ENCODE results near the gene PCBP3.
"Not testable (repeated sequence)": the region's sequence is repeated elsewhere in the genome, so short reads cannot be mapped to it uniquely, and the experiment has no call there.

Gene PCBP3

DNA sequence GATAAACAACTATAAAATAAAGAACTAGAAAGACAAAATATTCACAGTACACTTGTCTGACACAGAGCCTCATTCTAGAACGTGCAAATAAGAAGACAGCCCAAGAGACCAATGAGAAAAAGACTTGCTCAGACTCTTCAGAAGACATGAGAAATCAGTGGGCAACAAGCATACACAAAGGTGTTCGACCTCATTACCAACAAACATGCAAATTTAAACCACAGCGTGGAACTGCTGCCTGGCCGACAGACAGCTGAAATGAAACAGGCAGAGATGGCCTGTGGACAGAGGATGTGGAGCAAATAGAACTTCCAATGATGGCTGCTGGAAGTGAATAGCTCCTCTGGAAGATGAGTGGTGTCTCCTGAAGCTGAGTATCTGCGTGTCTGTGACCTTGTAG lies 315.7 kb downstream of the PCBP3 start:
- TF ChIP-seq, protein P1, sequence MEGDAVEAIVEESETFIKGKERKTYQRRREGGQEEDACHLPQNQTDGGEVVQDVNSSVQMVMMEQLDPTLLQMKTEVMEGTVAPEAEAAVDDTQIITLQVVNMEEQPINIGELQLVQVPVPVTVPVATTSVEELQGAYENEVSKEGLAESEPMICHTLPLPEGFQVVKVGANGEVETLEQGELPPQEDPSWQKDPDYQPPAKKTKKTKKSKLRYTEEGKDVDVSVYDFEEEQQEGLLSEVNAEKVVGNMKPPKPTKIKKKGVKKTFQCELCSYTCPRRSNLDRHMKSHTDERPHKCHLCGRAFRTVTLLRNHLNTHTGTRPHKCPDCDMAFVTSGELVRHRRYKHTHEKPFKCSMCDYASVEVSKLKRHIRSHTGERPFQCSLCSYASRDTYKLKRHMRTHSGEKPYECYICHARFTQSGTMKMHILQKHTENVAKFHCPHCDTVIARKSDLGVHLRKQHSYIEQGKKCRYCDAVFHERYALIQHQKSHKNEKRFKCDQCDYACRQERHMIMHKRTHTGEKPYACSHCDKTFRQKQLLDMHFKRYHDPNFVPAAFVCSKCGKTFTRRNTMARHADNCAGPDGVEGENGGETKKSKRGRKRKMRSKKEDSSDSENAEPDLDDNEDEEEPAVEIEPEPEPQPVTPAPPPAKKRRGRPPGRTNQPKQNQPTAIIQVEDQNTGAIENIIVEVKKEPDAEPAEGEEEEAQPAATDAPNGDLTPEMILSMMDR (IDR thresholded peaks at IDR 0.05; ENCODE audit: low read length, missing control alignments), result no peak
- DNase-seq (ENCODE audit: low read depth), result no peak
- H3K4me3 ChIP-seq (replicated peaks; ENCODE audit: low read depth, low read length), result no peak overlapping the region

GRCh38 chr21:45959779-45960390 lies 316.4 kb downstream of the PCBP3 start:
- no peak overlapping the region for H3K4me3 ChIP-seq (replicated peaks; ENCODE audit: low read depth, low read length)
- DNase-seq (ENCODE audit: low read depth), result no peak
- TF ChIP-seq, protein P1 (IDR thresholded peaks at IDR 0.05; ENCODE audit: low read length, missing control alignments), result no peak

DNA sequence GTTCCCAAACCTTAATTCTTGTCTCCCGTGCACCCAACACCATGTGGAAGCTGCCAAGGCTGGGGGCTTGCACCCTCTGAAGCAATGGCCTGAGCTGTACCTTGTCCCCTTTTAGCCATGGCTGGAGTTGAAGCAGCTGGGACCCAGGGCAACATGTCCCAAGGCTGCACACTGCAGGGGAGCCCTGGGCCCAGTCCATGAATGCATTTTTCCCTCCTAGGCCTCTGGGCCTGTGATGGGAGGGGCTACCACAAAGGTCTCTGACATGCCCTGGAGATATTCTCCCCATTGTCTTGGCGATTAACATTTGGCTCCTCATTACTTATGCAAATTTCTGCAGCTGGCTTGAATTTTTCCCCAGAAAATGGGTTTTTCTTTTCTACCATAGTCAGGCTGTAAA lies 317.9 kb downstream of the PCBP3 start:
- DNase-seq (ENCODE audit: low read depth), result not testable (repeated sequence)

GRCh38 chr21:45962531-45963231 lies 319.2 kb downstream of the PCBP3 start:
- TF ChIP-seq, protein P1 (IDR thresholded peaks at IDR 0.05; ENCODE audit: low read length, missing control alignments), result no peak
- H3K4me3 ChIP-seq (replicated peaks; ENCODE audit: low read depth, low read length), result no peak overlapping the region

More for the DNA sequence above, 317.9 kb downstream of the PCBP3 start:
- not testable (repeated sequence) for H3K4me3 ChIP-seq (replicated peaks; ENCODE audit: low read depth, low read length)

DNA sequence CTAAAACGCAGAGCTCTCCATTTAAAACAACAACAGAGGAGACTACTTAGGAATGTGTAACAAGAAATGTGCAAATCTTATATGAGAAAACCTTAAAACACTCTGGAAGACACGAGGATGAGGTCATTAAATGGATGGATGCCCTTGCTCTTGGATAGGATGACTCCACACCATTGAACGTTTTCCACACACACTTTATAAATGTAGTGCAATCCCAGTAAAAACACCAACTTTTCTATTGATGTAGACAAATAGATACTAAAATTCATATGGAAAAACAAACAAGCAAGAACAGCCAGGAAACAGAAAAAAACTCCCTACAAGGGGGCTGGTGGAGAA lies 319.7 kb downstream of the PCBP3 start:
- TF ChIP-seq, protein P1 (IDR thresholded peaks at IDR 0.05; ENCODE audit: low read length, missing control alignments), result no peak
- DNase-seq (ENCODE audit: low read depth), result no peak
- H3K4me3 ChIP-seq (replicated peaks; ENCODE audit: low read depth, low read length), result no peak overlapping the region

More at GRCh38 chr21:45962531-45963231, 319.2 kb downstream of the PCBP3 start:
- DNase-seq (ENCODE audit: low read depth), result no peak

GRCh38 chr21:45964649-45965048 lies 321.1 kb downstream of the PCBP3 start:
- H3K4me3 ChIP-seq (replicated peaks; ENCODE audit: low read depth, low read length), result no peak overlapping the region
- DNase-seq (ENCODE audit: low read depth), result no peak
- TF ChIP-seq, protein P1 (IDR thresholded peaks at IDR 0.05; ENCODE audit: low read length, missing control alignments), result no peak

GRCh38 chr21:45965084-45965809 lies 321.7 kb downstream of the PCBP3 start:
- DNase-seq (ENCODE audit: low read depth), result no peak
- TF ChIP-seq, protein P1 (IDR thresholded peaks at IDR 0.05; ENCODE audit: low read length, missing control alignments), result no peak
- no peak overlapping the region for H3K4me3 ChIP-seq (replicated peaks; ENCODE audit: low read depth, low read length)
